KMS-11 (cell line): ENCODE measurements around the gene DCP1A.

Experiments used
- H2AFZ ChIP-seq: fragments of 200-600 bp; sonication (generic); 2 replicates; pipeline ENCODE4 v1.6.1; 2016; ENCODE audit warnings: antibody characterized with exemption, mixed run types, low read depth
- H3K27ac ChIP-seq: fragments of 200-600 bp; sonication (generic); 2 replicates; pipeline ENCODE4 v1.6.1; 2016; ENCODE audit warnings: mild to moderate bottlenecking, mixed run types
- H3K27me3 ChIP-seq: fragments of 200-600 bp; sonication (generic); 2 replicates; pipeline ENCODE4 v1.6.1; 2017; ENCODE audit warnings: mild to moderate bottlenecking, low read depth, mixed run types, moderate library complexity; ENCODE audit not compliant: insufficient read depth
- H3K36me3 ChIP-seq: fragments of 200-600 bp; sonication (generic); 2 replicates; pipeline ENCODE4 v1.6.1; 2017; ENCODE audit warnings: mild to moderate bottlenecking, mixed run types; ENCODE audit not compliant: insufficient read depth
- H3K4me1 ChIP-seq: fragments of 200-600 bp; sonication (generic); 2 replicates; pipeline ENCODE4 v1.6.1; 2016; ENCODE audit warnings: mild to moderate bottlenecking, low read depth, mixed run types; ENCODE audit not compliant: poor library complexity, severe bottlenecking
- H3K4me2 ChIP-seq: fragments of 200-600 bp; sonication (generic); 2 replicates; pipeline ENCODE4 v1.7.0; 2016; ENCODE audit warnings: mild to moderate bottlenecking, mixed run types
- H3K4me3 ChIP-seq: fragments of 200-600 bp; sonication (generic); IDR thresholded peaks from 2 replicates; pipeline ENCODE4 v1.6.1; 2017; ENCODE audit warnings: low read depth, low read length, mixed read lengths; ENCODE audit not compliant: insufficient read depth
- H3K79me2 ChIP-seq: fragments of 200-600 bp; sonication (generic); 2 replicates; pipeline ENCODE4 v1.6.1; 2016; ENCODE audit warnings: low read depth, mixed run types; ENCODE audit not compliant: insufficient read depth
- H3K9ac ChIP-seq: fragments of 200-600 bp; sonication (generic); 2 replicates; pipeline ENCODE4 v1.6.1; 2016; ENCODE audit warnings: mild to moderate bottlenecking, mixed run types
- H4K20me1 ChIP-seq: fragments of 200-600 bp; sonication (generic); 2 replicates; pipeline ENCODE4 v1.6.1; 2016; ENCODE audit warnings: mild to moderate bottlenecking, mixed run types; ENCODE audit not compliant: insufficient read depth
- CTCF ChIP-seq: fragments of 200-600 bp; sonication (generic); conservative IDR thresholded peaks from 2 replicates; pipeline ENCODE4 v1.6.1; 2017; ENCODE audit warnings: low read depth, mild to moderate bottlenecking, antibody characterized with exemption, low read length, moderate library complexity, mixed read lengths

The DCP1A gene

GRCh38 chr3:53361852-53362251, 14.5 kb upstream of the DCP1A start:
- H3K4me1 ChIP-seq: no peaks in the 10 kb centered on the region
- H3K79me2 ChIP-seq: no peaks in the 10 kb centered on the region
- H3K4me2 ChIP-seq: no peak overlapping the region
- H3K4me3 ChIP-seq: no peak overlapping the region
- no peak overlapping the region for H3K27ac ChIP-seq
- H2AFZ ChIP-seq: no peak overlapping the region
- no peak for TF ChIP-seq CTCF
- H3K27me3 ChIP-seq: no peaks in the 10 kb centered on the region
- no peak overlapping the region for H3K9ac ChIP-seq
- no peaks in the 10 kb centered on the region for H3K36me3 ChIP-seq
- H4K20me1 ChIP-seq: no peaks in the 10 kb centered on the region

- Histone ChIP-seq H3K9ac (no peak overlapping the region), H3K79me2 (no peaks in the 10 kb centered on the region), H3K4me2 (no peak overlapping the region), H3K36me3 (no peaks in the 10 kb centered on the region), H4K20me1 (no peaks in the 10 kb centered on the region), H3K4me3 (no peak overlapping the region), H3K27me3 (no peaks in the 10 kb centered on the region), H2AFZ (no peak overlapping the region), H3K27ac (no peak overlapping the region), H3K4me1 (no peaks in the 10 kb centered on the region)
- TF ChIP-seq CTCF: no peak
These were observed 10.1 kb upstream of the DCP1A start for GRCh38 chr3:53357458-53357857.

GRCh38 chr3:53354945-53355498, 7.7 kb upstream of the DCP1A start:
- no peaks in the 10 kb centered on the region for H3K27me3 ChIP-seq
- no peaks in the 10 kb centered on the region for H3K36me3 ChIP-seq
- no peaks in the 10 kb centered on the region for H3K79me2 ChIP-seq
- H3K4me1 ChIP-seq: no peaks in the 10 kb centered on the region
- H4K20me1 ChIP-seq: no peaks in the 10 kb centered on the region
- no peak overlapping the region for H3K4me3 ChIP-seq
- no peak overlapping the region for H2AFZ ChIP-seq
- no peak for TF ChIP-seq CTCF
- H3K27ac ChIP-seq: no peak overlapping the region
- no peak overlapping the region for H3K9ac ChIP-seq
- no peak overlapping the region for H3K4me2 ChIP-seq

GRCh38 chr3:53353202-53353601, 5.9 kb upstream of the DCP1A start:
- H3K79me2 ChIP-seq: no peaks in the 10 kb centered on the region
- no peak overlapping the region for H3K4me2 ChIP-seq
- no peak overlapping the region for H2AFZ ChIP-seq
- no peaks in the 10 kb centered on the region for H3K36me3 ChIP-seq
- no peaks in the 10 kb centered on the region for H4K20me1 ChIP-seq
- H3K27me3 ChIP-seq: no peaks in the 10 kb centered on the region
- no peak for TF ChIP-seq CTCF
- H3K4me3 ChIP-seq: no peak overlapping the region
- H3K4me1 ChIP-seq: no peaks in the 10 kb centered on the region
- no peak overlapping the region for H3K9ac ChIP-seq
- no peak overlapping the region for H3K27ac ChIP-seq
